Measurements from ENCODE around the gene POU6F2.

GRCh38 chr7:38992203-38992602 is 14.5 kb downstream of the POU6F2 start:
- TF ChIP-seq EZH2phosphoT487 (IDR thresholded peaks at IDR 0.05; ENCODE audit: borderline replicate concordance), result no peak
- TF ChIP-seq, protein P1, sequence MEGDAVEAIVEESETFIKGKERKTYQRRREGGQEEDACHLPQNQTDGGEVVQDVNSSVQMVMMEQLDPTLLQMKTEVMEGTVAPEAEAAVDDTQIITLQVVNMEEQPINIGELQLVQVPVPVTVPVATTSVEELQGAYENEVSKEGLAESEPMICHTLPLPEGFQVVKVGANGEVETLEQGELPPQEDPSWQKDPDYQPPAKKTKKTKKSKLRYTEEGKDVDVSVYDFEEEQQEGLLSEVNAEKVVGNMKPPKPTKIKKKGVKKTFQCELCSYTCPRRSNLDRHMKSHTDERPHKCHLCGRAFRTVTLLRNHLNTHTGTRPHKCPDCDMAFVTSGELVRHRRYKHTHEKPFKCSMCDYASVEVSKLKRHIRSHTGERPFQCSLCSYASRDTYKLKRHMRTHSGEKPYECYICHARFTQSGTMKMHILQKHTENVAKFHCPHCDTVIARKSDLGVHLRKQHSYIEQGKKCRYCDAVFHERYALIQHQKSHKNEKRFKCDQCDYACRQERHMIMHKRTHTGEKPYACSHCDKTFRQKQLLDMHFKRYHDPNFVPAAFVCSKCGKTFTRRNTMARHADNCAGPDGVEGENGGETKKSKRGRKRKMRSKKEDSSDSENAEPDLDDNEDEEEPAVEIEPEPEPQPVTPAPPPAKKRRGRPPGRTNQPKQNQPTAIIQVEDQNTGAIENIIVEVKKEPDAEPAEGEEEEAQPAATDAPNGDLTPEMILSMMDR (conservative IDR thresholded peaks at IDR 0.05; ENCODE audit: low read length), result no peak

All from Loucy (cell line).